H1 (cell line): ENCODE data around the gene CAMK2D. TPM values are rescaled to one million over a fixed set of nuclear protein-coding genes. Genes with fewer than 3 reads are reported as not detected.

Source experiments
- CTCF ChIA-PET: fragments of 300-600 bp; sonication (Branson Sonifier 250); formaldehyde crosslinking; loops from one replicate; lab custom pipeline; 2021; ENCODE audit not compliant: partially characterized antibody; lab: Charles Lee
- POLR2A ChIA-PET: fragments of 300-600 bp; sonication (Branson Sonifier 250); formaldehyde crosslinking; loops from one replicate; lab custom pipeline; 2021; ENCODE audit warnings: inconsistent platforms; ENCODE audit not compliant: partially characterized antibody; lab: Charles Lee
- DNase-seq, 2 experiments: peaks; one replicate each; pipeline versions ENCODE4 v3.0.0 to v3.0.0-alpha.2; 2010 to 2022; ENCODE audit warnings: low spot score in 2 of 2, low read depth in 1 of 2, mixed read lengths in 1 of 2
- FAIRE-seq: peaks from 2 replicates; lab custom pipeline; 2011; peaks lifted over from hg19 to GRCh38; lab: Jason Lieb, UNC
- H2AFZ ChIP-seq: 2 replicates; pipeline ENCODE4 v1.8.1; 2012; ENCODE audit warnings: low read length, inconsistent platforms
- H2AK5ac ChIP-seq: 2 replicates; pipeline ENCODE4 v1.6.1; 2013; ENCODE audit warnings: low read depth, low read length
- H2BK120ac ChIP-seq: replicated peaks from 2 replicates; pipeline ENCODE3; 2013; ENCODE audit warnings: low read depth, low read length, inconsistent platforms
- H2BK12ac ChIP-seq: 2 replicates; pipeline ENCODE4 v1.6.1; 2013; ENCODE audit warnings: low read depth, low read length
- H2BK15ac ChIP-seq: 2 replicates; pipeline ENCODE4 v1.6.1; 2013; ENCODE audit warnings: low read length
- H2BK20ac ChIP-seq: 2 replicates; pipeline ENCODE4 v1.6.1; 2013; ENCODE audit warnings: low read length
- H2BK5ac ChIP-seq: 2 replicates; pipeline ENCODE4 v1.6.1; 2013; ENCODE audit warnings: low read depth, low read length
- H3K14ac ChIP-seq: 2 replicates; pipeline ENCODE4 v1.6.1; 2013; ENCODE audit warnings: inconsistent platforms; ENCODE audit not compliant: insufficient read length
- H3K18ac ChIP-seq: 2 replicates; pipeline ENCODE4 v1.6.1; 2013; ENCODE audit warnings: low read length; ENCODE audit errors: extremely low read depth
- H3K23ac ChIP-seq: 2 replicates; pipeline ENCODE4 v1.6.1; 2013; ENCODE audit warnings: inconsistent platforms; ENCODE audit not compliant: insufficient read length
- H3K23me2 ChIP-seq: 2 replicates; pipeline ENCODE4 v1.6.1; 2013; ENCODE audit warnings: low read depth, low read length
- H3K27ac ChIP-seq: 2 replicates; pipeline ENCODE4 v1.6.1; 2011; ENCODE audit warnings: low read depth, low read length, inconsistent platforms
- H3K27me3 ChIP-seq, 4 experiments: replicated peaks in 1 of 4; 1 replicate in 1 of 4; 2 replicates in 3 of 4; pipeline versions ENCODE4 v1.6.1 to v1.8.1; 2011 to 2013; ENCODE audit warnings: low read length in 3 of 4, mild to moderate bottlenecking in 3 of 4, inconsistent platforms in 2 of 4, mixed read lengths in 2 of 4, moderate library complexity in 1 of 4; ENCODE audit not compliant: control insufficient read depth in 3 of 4, insufficient read depth in 3 of 4; ENCODE audit errors: extremely low read depth in 1 of 4
- H3K36me3 ChIP-seq, 4 experiments: 2 replicates each; pipeline versions ENCODE4 v1.6.1 to v1.8.1; 2011 to 2013; ENCODE audit warnings: mild to moderate bottlenecking in 4 of 4, low read length in 3 of 4, moderate library complexity in 2 of 4, control low read depth in 1 of 4, inconsistent platforms in 1 of 4; ENCODE audit not compliant: insufficient read depth in 4 of 4, control insufficient read depth in 2 of 4
- H3K4ac ChIP-seq: replicated peaks from 2 replicates; pipeline ENCODE3; 2013; ENCODE audit warnings: low read length, low read depth, mixed read lengths, inconsistent platforms; ENCODE audit not compliant: insufficient read length
- H3K4me1 ChIP-seq, 4 experiments: replicated peaks in 1 of 4; 1 replicate in 1 of 4; 2 replicates in 3 of 4; pipeline versions ENCODE4 v1.6.1 to v1.8.1; 2011 to 2013; ENCODE audit warnings: low read length in 3 of 4, inconsistent platforms in 2 of 4, mixed read lengths in 1 of 4; ENCODE audit not compliant: insufficient read depth in 4 of 4, control insufficient read depth in 3 of 4
- H3K4me2 ChIP-seq, 2 experiments: 2 replicates each; pipeline versions ENCODE4 v1.6.1 to v1.8.1; 2011 to 2013; ENCODE audit warnings: low read depth in 2 of 2, low read length in 2 of 2, control low read depth in 1 of 2, inconsistent platforms in 1 of 2, mild to moderate bottlenecking in 1 of 2; ENCODE audit not compliant: insufficient read depth in 1 of 2
- H3K4me3 ChIP-seq, 4 experiments: fragments of 200-600, 300-600 bp in 1 of 4; sonication (generic), shearing (Covaris generic), sonication (Bioruptor Twin) in 1 of 4; 2 replicates each; pipeline versions ENCODE4 v1.5.1 to v1.8.1; 2011 to 2016; ENCODE audit warnings: low read length in 4 of 4, low read depth in 3 of 4, control low read depth in 2 of 4, inconsistent platforms in 2 of 4, mild to moderate bottlenecking in 2 of 4, mixed read lengths in 1 of 4, moderate library complexity in 1 of 4; ENCODE audit not compliant: insufficient read depth in 2 of 4; ENCODE audit errors: extremely low read depth in 1 of 4
- H3K56ac ChIP-seq: replicated peaks from 2 replicates; pipeline ENCODE3; 2013; ENCODE audit warnings: low read depth, mild to moderate bottlenecking, mixed read lengths, low read length, inconsistent platforms; ENCODE audit not compliant: insufficient read length
- H3K79me1 ChIP-seq: 2 replicates; pipeline ENCODE4 v1.6.1; 2013; ENCODE audit warnings: low read depth, low read length, control low read depth
- H3K79me2 ChIP-seq, 2 experiments: 2 replicates each; pipeline versions ENCODE4 v1.6.1 to v1.8.1; 2012 to 2013; ENCODE audit warnings: low read length in 2 of 2, mild to moderate bottlenecking in 2 of 2, inconsistent platforms in 1 of 2; ENCODE audit not compliant: insufficient read depth in 2 of 2, control insufficient read depth in 1 of 2
- H3K9ac ChIP-seq, 4 experiments: replicated peaks in 1 of 4; 1 replicate in 1 of 4; 2 replicates in 3 of 4; pipeline versions ENCODE4 v1.6.1 to v1.8.1; 2011 to 2013; ENCODE audit warnings: low read depth in 3 of 4, low read length in 3 of 4, control low read depth in 2 of 4, mild to moderate bottlenecking in 2 of 4, moderate library complexity in 2 of 4, inconsistent platforms in 1 of 4; ENCODE audit errors: extremely low read depth in 1 of 4
- H3K9me3 ChIP-seq, 2 experiments: 2 replicates each; pipeline versions ENCODE4 v1.6.1 to v1.8.1; 2012 to 2013; ENCODE audit warnings: mild to moderate bottlenecking in 2 of 2, moderate library complexity in 2 of 2, control low read depth in 1 of 2, inconsistent platforms in 1 of 2, low read depth in 1 of 2, low read length in 1 of 2, mixed read lengths in 1 of 2; ENCODE audit not compliant: insufficient read depth in 2 of 2
- H4K20me1 ChIP-seq, 2 experiments: replicated peaks in 1 of 2; 2 replicates each; pipeline versions ENCODE3 to v1.8.1; 2011 to 2013; ENCODE audit warnings: inconsistent platforms in 2 of 2, low read length in 2 of 2, mild to moderate bottlenecking in 1 of 2; ENCODE audit not compliant: insufficient read depth in 2 of 2, control insufficient read depth in 1 of 2
- H4K5ac ChIP-seq: 2 replicates; pipeline ENCODE4 v1.6.1; 2013; ENCODE audit warnings: low read length, low read depth, mixed read lengths, inconsistent platforms; ENCODE audit not compliant: insufficient read length
- H4K8ac ChIP-seq: 2 replicates; pipeline ENCODE4 v1.8.0; 2013; ENCODE audit warnings: mild to moderate bottlenecking, moderate library complexity, low read length, inconsistent platforms; ENCODE audit not compliant: insufficient read depth; ENCODE audit errors: extremely low read depth
- H4K91ac ChIP-seq: replicated peaks from 2 replicates; pipeline ENCODE3; 2013; ENCODE audit warnings: low read length, mixed read lengths, inconsistent platforms; ENCODE audit not compliant: insufficient read length
- ATF2 ChIP-seq: IDR thresholded peaks from 2 replicates; pipeline ENCODE4 v1.6.1; 2012; ENCODE audit warnings: low read length, inconsistent platforms
- CHD2 ChIP-seq: IDR thresholded peaks from 2 replicates; pipeline ENCODE4 v1.6.1; 2012; ENCODE audit warnings: low read length, improper control_type of control experiment
- EZH2 ChIP-seq: fragments of 200-600 bp; sonication (generic); IDR thresholded peaks from 2 replicates; pipeline ENCODE4 v1.7.1; 2012; ENCODE audit warnings: low read depth, mild to moderate bottlenecking, moderate library complexity, low read length, inconsistent platforms; ENCODE audit not compliant: severe bottlenecking
- HDAC6 ChIP-seq: IDR thresholded peaks from one replicate; pipeline ENCODE4 v1.7.1; 2012; ENCODE audit warnings: low read depth, mild to moderate bottlenecking, inconsistent platforms, low read length, moderate library complexity
- MAFK ChIP-seq: IDR thresholded peaks from 2 replicates; pipeline ENCODE4 v1.6.1; 2012; ENCODE audit warnings: low read depth, mild to moderate bottlenecking, improper control_type of control experiment, low read length
- NANOG ChIP-seq: IDR thresholded peaks from 2 replicates; pipeline ENCODE4 v1.6.1; 2011; ENCODE audit warnings: low read length, low read depth, mild to moderate bottlenecking, inconsistent platforms; ENCODE audit not compliant: insufficient read depth, poor library complexity, severe bottlenecking
- NRF1 ChIP-seq: IDR thresholded peaks from 2 replicates; pipeline ENCODE4 v1.6.1; 2011; ENCODE audit warnings: mild to moderate bottlenecking, low read depth, low read length, improper control_type of control experiment
- SAP30 ChIP-seq: fragments of 300-600 bp; sonication (generic); IDR thresholded peaks from 2 replicates; pipeline ENCODE4 v1.7.1; 2012; ENCODE audit warnings: low read length, moderate library complexity, mild to moderate bottlenecking, inconsistent platforms; ENCODE audit not compliant: insufficient read depth, insufficient replicate concordance
- SIN3A ChIP-seq, 2 experiments: IDR thresholded peaks in 1 of 2; conservative IDR thresholded peaks in 1 of 2; 2 replicates each; pipeline ENCODE4 v1.6.1; 2011 to 2012; ENCODE audit warnings: low read length in 2 of 2, improper control_type of control experiment in 1 of 2, low read depth in 1 of 2, mild to moderate bottlenecking in 1 of 2
- SIRT6 ChIP-seq: IDR thresholded peaks from one replicate; pipeline ENCODE4 v1.7.1; 2012; ENCODE audit warnings: low read length, inconsistent platforms
- USF2 ChIP-seq: IDR thresholded peaks from 2 replicates; pipeline ENCODE4 v1.6.1; 2011; ENCODE audit warnings: low read length, improper control_type of control experiment
- WGBS, 2 experiments: shearing (Covaris generic) in 1 of 2; methylation state at CpG; one replicate each; pipeline versions ENCODE4 v1.1.6 to v1.1.7; 2013 to 2015; ENCODE audit warnings: low lambda C conversion rate in 2 of 2, mixed read lengths in 2 of 2, inconsistent platforms in 1 of 2, low coverage in 1 of 2, missing lambda C conversion rate in 1 of 2; ENCODE audit not compliant: insufficient replicate concordance in 2 of 2, insufficient coverage in 1 of 2, insufficient read length in 1 of 2; ENCODE audit errors: extremely low coverage in 1 of 2, missing lambda C conversion rate in 1 of 2; 5-methylcytosine and 5-hydroxymethylcytosine counted together
- polyA plus RNA-seq, 7 experiments: library from polyadenylated mRNA; depleted of rRNA in 3 of 7; stranded (reverse) in 5 of 7; unstranded in 2 of 7; fragments of >200 nt in 5 of 7; fragments of 200-250 nt in 2 of 7; gene quantifications; 1 replicate in 5 of 7; 2 replicates in 1 of 7; 4 replicates in 1 of 7; pipeline versions ENCODE4 v1.2.1 to v1.2.3, GENCODE V29; 2011 to 2013; ENCODE audit warnings: missing spikeins in 2 of 7, mixed read lengths in 2 of 7
- total RNA-seq: library from RNA; stranded (reverse); fragmentation: NEBNext Ultra II Directional; extraction: Animal tissue kit (Norgen Biotek cat#: 25700); gene quantifications from 2 replicates; pipeline ENCODE4 v1.2.1, GENCODE V29; 2021

Gene CAMK2D
- total and polyA plus RNA-seq, 2 of the 8 experiments (the other 6 are each of a cell fraction or from before 2014, with no cell fraction given): 3.2 to 7.0 TPM

GRCh38 chr4:113742643-113743042 lies 18.9 kb downstream of the CAMK2D start:
- Histone ChIP-seq H3K4ac (no peak overlapping the region), H2AFZ (no peak overlapping the region), H3K27ac (no peak overlapping the region), H3K14ac (no peak overlapping the region), H2BK12ac (no peak overlapping the region), H3K56ac (no peak overlapping the region), H3K9me3 (no peaks in the 10 kb centered on the region), H3K18ac (no peak overlapping the region), H2BK5ac (no peak overlapping the region), H3K27me3 (no peaks in the 10 kb centered on the region), H3K9ac (no peak overlapping the region), H3K4me1 (peaks cover 0 to 3% (median 0%) of the 10 kb centered on the region in 4 experiments; a peak in 1 of 7 replicates), H3K79me2 (no peaks in the 10 kb centered on the region), H3K23ac (no peak overlapping the region), H3K79me1 (no peaks in the 10 kb centered on the region), H3K36me3 (no peaks in the 10 kb centered on the region), H3K4me3 (no peak overlapping the region), H4K20me1 (no peaks in the 10 kb centered on the region), H3K23me2 (no peaks in the 10 kb centered on the region; the same call in 1 of the 2 replicates), H4K91ac (no peak overlapping the region), H2AK5ac (no peak overlapping the region), H4K8ac (no peak overlapping the region), H2BK120ac (no peak overlapping the region), H3K4me2 (no peak overlapping the region), H4K5ac (no peak overlapping the region), H2BK15ac (no peak overlapping the region), H2BK20ac (no peak overlapping the region)
- ChIA-PET POLR2A (no interaction called here), CTCF (interaction anchor here (0.6 to 1.0 kb wide), 2 partner anchors 38 to 345 kb away, joined by 3 read pairs; no protein-coding TSS in a partner anchor)
- FAIRE-seq (no peak), DNase-seq (no peak)
- WGBS, 2 experiments: 92% methylated on average over 2 of the region's 2 CpGs; no CpG with 5 or more reads in 1 of the 2 experiments
- no peak for TF ChIP-seq EZH2
- no peak for TF ChIP-seq MAFK
- no peak for TF ChIP-seq HDAC6
- no peak for TF ChIP-seq SIRT6
- no peak for TF ChIP-seq ATF2
- no peak for TF ChIP-seq NANOG
- no peak for TF ChIP-seq CHD2
- TF ChIP-seq USF2: no peak
- TF ChIP-seq SAP30: no peak
- no peak for TF ChIP-seq SIN3A (conservative IDR thresholded peaks at IDR 0.05 in 1 of 2, IDR thresholded peaks at IDR 0.05 in 1 of 2; ENCODE audit: low read depth in 1 of 2, low read length in 2 of 2)
- no peak for TF ChIP-seq NRF1
